C4-2B (cell line): ENCODE results near the gene WFS1.

Source experiments
- H3K27ac ChIP-seq: fragments of 450-650 bp; 2 replicates; pipeline ENCODE4 v1.5.1; 2017
- ZFX ChIP-seq: fragments of 450-650 bp; IDR thresholded peaks from 2 replicates; pipeline ENCODE4 v1.6.1; 2017
- TF ChIP-seq, protein P1 (sequence below): fragments of 450-650 bp; conservative IDR thresholded peaks from 2 replicates; pipeline ENCODE4 v1.5.1; 2017; ENCODE audit warnings: mild to moderate bottlenecking

Gene WFS1

DNA sequence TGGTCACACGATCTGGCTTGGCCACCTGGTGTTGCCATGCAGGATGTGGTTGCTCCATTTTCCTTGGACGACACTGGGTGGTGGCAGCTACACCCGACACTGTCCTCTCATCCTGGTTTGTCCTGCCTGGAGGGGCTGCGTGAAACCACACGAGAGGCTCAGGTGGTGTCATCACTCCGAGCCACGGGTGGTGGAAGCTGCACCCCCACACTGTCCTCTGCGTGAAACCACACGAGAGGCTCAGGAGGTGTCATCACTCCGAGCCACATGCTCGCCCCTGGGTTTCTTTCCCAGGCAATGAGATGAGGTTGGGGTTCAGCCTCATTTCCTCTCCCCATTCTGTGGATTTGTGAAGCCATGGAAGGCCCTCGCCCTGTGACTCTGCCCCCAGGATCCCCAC is 34.3 kb downstream of the WFS1 start:
- no peak for TF ChIP-seq ZFX
- TF ChIP-seq, protein P1, sequence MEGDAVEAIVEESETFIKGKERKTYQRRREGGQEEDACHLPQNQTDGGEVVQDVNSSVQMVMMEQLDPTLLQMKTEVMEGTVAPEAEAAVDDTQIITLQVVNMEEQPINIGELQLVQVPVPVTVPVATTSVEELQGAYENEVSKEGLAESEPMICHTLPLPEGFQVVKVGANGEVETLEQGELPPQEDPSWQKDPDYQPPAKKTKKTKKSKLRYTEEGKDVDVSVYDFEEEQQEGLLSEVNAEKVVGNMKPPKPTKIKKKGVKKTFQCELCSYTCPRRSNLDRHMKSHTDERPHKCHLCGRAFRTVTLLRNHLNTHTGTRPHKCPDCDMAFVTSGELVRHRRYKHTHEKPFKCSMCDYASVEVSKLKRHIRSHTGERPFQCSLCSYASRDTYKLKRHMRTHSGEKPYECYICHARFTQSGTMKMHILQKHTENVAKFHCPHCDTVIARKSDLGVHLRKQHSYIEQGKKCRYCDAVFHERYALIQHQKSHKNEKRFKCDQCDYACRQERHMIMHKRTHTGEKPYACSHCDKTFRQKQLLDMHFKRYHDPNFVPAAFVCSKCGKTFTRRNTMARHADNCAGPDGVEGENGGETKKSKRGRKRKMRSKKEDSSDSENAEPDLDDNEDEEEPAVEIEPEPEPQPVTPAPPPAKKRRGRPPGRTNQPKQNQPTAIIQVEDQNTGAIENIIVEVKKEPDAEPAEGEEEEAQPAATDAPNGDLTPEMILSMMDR, result no peak

DNA sequence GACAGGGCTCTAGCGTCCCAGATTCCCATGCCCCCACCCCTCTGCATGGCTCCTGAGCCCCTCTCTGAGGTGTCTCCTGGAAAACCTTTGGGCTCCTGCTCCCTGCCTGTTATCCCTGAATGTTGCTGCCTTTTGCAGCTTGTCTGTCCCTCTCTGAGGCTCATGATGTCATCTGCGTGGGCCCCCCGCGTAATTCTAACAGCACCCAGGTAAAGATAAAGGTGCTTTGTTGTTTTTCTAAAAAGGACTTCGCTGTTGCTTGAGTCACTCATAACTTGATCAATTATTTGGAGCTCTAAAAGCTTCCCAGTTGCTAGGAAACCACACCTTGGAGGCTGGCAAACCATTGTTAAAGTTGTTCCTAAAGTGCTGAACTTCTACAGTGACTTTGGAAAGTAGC is 36.6 kb downstream of the WFS1 start:
- TF ChIP-seq, protein P1, result no peak
- H3K27ac ChIP-seq, result no peak overlapping the region

More for the DNA sequence above, 34.3 kb downstream of the WFS1 start:
- no peak overlapping the region for H3K27ac ChIP-seq

DNA sequence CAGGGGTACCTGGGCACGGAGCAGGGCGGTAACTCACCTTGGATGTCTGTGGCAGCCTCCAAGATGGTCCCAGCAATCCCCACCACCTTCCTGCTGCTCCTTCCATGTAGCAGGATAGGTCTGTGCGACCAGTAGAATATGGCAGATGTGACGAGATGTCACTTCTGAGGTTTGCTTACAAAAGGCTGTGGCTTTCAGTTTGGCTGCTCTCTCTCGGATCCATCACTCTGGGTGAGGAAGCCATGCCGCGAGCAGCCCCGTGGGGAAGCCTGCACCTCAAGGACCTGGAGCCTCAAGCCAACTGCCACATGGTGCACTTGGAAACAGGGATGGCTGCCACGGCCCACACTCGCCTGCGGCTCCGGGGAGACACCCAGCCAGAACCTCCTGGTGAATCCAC is 37.6 kb downstream of the WFS1 start:
- no peak overlapping the region for H3K27ac ChIP-seq
- TF ChIP-seq, protein P1, result no peak
- no peak for TF ChIP-seq ZFX

DNA sequence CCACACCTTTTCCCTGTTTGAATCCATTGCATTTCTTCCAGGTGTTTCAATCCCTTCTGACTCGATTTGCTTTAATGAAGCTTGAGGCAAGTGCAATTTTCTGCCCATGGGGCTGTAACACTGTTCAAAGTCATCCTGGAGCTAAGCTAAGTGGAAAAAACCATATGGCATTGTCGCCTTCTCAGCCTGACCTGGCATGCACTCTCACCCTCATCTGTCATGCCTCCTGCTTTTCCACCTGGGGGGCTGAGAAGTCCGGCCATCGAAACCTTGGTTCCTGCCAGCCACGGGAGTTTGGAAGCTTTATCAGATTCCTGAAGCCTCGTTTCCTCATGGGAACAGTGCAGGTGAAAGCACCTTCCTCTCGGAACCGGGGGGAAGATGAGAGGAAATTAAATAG is 38.2 kb downstream of the WFS1 start:
- TF ChIP-seq, protein P1, result no peak
- TF ChIP-seq ZFX, result no peak

GRCh38 chr4:6308899-6309643 is 39.4 kb downstream of the WFS1 start:
- no peak overlapping the region for H3K27ac ChIP-seq
- TF ChIP-seq, protein P1, result no peak
- TF ChIP-seq ZFX, result no peak

More for the DNA sequence above, 38.2 kb downstream of the WFS1 start:
- H3K27ac ChIP-seq, result no peak overlapping the region

DNA sequence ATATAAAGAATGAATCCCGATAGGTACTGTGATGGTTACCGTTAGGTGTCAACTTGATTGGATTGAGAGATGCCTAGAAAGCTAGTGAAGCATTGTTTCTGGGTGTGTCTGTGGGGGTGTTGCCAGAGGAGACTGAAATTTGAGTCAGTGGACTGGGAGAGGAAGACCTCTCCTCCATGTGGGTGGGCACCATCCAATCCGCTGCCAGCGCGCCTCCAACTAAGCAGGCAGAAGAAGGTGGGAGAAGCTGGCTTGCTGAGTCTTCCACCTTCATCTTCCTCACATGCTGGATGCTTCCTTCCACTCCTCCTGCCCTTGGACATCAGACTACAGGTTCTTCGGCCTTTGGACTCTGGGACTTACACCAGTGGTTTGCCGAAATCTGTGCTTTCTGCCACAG is 40.1 kb downstream of the WFS1 start:
- no peak for TF ChIP-seq ZFX
- TF ChIP-seq, protein P1, result no peak
- H3K27ac ChIP-seq, result no peak overlapping the region

GRCh38 chr4:6313216-6313615 is 43.6 kb downstream of the WFS1 start:
- no peak overlapping the region for H3K27ac ChIP-seq
- TF ChIP-seq, protein P1, result no peak
- no peak for TF ChIP-seq ZFX
